DMS53 treated with DMSO at 0.1 percent for 48 hours (cell line): Measurements from ENCODE around the gene PCDHGA8.
"Not testable (repeated sequence)": the region's sequence is repeated elsewhere in the genome, so short reads cannot be mapped to it uniquely, and the experiment has no call there.

Source experiments
- DNase-seq: peaks from one replicate; lab custom pipeline; 2025; ENCODE audit not compliant: unreplicated experiment; lab: John Stamatoyannopoulos, UW

PCDHGA8 gene

DNA sequence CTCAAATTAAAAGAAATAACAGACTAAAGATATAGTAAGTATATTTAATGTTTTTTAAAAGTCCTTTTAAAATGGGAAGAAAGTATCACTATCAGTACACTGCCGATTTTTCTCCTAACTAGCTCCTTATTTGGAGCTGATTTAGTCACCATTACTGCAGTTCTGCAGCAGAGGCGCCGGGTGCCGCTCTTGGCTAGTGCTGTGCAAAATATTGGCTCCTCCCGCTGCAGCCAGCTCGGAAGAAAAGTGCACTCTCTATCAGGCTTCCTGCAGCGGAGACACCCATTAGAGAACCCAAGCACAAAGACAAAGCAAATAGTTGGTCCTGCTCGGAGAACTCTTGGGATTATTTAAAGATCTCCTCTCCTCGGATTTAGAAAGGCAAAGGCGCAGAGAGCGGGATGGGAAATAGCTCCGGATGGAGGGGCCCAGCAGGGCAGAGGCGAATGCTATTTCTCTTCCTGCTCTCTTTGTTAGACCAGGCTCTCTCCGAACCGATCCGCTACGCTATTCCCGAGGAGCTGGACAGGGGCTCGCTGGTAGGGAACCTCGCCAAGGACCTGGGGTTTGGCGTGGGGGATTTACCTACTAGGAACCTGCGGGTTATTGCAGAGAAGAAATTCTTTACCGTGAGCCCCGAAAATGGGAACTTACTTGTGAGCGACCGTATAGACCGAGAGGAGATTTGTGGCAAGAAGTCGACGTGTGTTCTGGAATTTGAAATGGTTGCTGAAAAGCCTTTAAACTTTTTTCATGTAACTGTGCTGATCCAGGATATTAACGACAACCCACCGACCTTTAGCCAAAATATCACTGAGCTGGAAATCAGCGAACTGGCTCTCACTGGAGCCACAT, 22.2 kb upstream of the PCDHGA8 start, which contains the start of gene PCDHGB3:
Gene PCDHGB3 (plus strand): TSS at position 249 of the 855 bp plus-strand sequence. CDS start 153 bp downstream, at position 402.
- peak; percentile 10 for DNase-seq

- DNase-seq = no peak
Measured at GRCh38 chr5:141371572-141372475, 20.6 kb upstream of the PCDHGA8 start.

DNA sequence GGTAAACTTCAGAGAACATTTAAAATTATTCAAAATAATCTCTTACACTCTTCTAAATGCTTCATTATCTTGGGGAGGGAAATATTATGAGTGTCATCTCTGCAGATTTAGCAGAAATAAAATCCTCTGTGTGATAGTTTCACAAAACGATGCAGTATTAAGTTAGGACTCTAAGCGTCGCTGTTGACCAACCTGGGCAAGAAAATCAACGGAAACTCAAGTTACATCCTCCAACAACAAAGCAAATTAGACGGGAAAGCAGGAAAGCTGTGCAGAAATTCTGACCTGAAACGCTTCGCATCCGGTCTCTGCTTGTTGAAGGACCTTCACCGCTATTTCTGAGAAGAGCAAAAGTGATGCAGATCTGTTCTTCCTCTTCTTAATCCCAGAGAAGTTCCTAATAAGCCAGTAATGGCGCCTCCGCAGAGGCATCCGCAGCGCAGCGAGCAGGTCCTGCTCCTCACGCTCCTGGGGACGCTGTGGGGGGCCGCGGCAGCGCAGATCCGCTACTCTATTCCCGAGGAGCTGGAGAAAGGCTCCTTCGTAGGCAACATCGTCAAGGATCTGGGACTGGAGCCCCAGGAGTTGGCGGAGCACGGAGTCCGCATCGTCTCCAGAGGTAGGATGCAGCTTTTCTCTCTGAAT, 18.6 kb upstream of the PCDHGA8 start, which contains the start of gene PCDHGA6:
Gene PCDHGA6 (plus strand): TSS at position 219 of the 645 bp plus-strand sequence. CDS start 193 bp downstream, at position 412.
- DNase-seq = peak; percentile 12

GRCh38 chr5:141374627-141375026, 17.8 kb upstream of the PCDHGA8 start:
- DNase-seq = no peak

GRCh38 chr5:141375444-141376155, 16.8 kb upstream of the PCDHGA8 start:
- not testable (repeated sequence) for DNase-seq

DNA sequence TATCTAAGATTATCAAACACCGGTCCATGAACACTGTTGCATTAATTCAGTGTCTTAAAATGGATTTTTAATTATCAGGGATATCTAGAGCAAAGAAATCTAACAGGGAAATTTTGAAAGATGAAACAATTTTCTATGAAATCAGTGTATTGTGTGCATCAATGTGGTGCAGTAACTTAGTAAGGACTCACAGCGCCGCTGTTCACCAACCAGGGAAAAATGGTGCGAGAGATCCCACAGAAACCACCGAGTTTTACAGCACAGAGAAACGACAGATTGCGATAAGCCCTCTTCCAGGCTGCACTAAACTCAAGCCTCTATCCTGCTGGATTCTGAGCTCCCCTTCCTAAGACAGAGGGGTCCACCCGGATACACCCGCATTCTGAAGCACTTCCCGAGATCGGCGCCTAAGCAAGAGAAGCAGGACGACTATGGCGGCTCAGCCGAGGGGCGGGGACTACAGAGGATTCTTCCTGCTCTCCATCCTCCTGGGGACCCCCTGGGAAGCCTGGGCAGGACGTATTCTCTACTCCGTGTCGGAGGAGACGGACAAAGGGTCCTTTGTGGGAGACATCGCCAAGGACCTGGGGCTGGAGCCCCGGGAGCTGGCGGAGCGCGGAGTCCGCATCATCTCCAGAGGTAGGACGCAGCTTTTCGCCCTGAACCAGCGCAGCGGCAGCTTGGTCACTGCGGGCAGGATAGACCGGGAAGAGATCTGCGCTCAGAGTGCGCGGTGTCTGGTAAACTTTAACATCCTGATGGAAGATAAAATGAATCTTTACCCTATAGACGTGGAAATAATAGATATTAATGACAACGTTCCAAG, 9.8 kb upstream of the PCDHGA8 start, which contains the start of gene PCDHGA7:
Gene PCDHGA7 (plus strand): TSS at position 274 of the 826 bp plus-strand sequence. CDS start 158 bp downstream, at position 432.
- DNase-seq = peak; percentile 24

DNA sequence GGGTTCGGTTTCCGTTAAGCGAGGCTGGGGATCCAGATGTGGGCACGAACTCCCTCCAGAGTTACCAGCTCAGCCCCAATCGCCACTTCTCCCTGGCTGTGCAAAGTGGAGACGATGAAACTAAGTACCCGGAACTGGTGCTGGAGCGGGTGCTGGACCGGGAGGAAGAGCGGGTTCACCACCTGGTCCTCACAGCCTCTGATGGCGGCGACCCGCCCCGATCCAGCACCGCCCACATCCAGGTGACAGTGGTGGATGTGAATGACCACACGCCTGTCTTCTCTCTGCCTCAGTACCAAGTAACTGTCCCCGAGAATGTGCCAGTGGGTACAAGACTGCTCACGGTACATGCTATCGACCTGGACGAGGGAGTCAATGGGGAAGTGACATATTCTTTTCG, 9.1 kb upstream of the PCDHGA8 start:
- DNase-seq = no peak

- DNase-seq = no peak
Measured at GRCh38 chr5:141384471-141385267, 7.8 kb upstream of the PCDHGA8 start.

GRCh38 chr5:141387557-141388311, 4.7 kb upstream of the PCDHGA8 start, which contains the start of gene PCDHGB4:
Gene PCDHGB4, plus strand, starts transcription at chr5:141387698. Its CDS starts 187 bp downstream, at chr5:141387885.
- DNase-seq = peak; percentile 59

GRCh38 chr5:141388661-141389060, 3.8 kb upstream of the PCDHGA8 start:
- no peak for DNase-seq

GRCh38 chr5:141389153-141390042, 3.0 kb upstream of the PCDHGA8 start:
- no peak for DNase-seq

GRCh38 chr5:141393267-141393666, 834 bp downstream of the PCDHGA8 start:
- DNase-seq = no peak

- not testable (repeated sequence) for DNase-seq
Measured at GRCh38 chr5:141394401-141395187, 2.2 kb downstream of the PCDHGA8 start.

GRCh38 chr5:141397756-141398551, 5.5 kb downstream of the PCDHGA8 start, which contains the start of gene PCDHGB5:
Gene PCDHGB5, plus strand, starts transcription at chr5:141397947. Its CDS starts 181 bp downstream, at chr5:141398128.
- not testable (repeated sequence) for DNase-seq

DNA sequence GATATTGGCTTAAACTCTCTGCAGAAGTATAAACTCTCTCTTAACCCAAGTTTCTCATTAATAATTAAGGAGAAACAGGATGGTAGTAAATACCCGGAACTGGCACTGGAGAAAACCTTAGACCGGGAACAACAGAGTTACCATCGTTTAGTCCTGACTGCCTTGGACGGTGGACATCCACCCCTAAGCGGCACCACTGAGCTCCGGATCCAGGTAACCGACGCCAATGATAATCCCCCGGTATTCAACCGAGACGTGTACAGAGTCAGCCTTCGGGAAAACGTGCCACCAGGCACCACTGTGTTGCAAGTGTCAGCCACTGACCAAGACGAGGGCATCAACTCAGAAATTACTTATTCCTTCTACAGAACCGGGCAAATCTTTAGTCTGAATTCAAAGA, 6.2 kb downstream of the PCDHGA8 start:
- DNase-seq = no peak
